Nephron progenitor cell (in vitro differentiated cells): Measurements from ENCODE around the gene ARHGAP26.

Source experiments
- DNase-seq: peaks from one replicate; pipeline ENCODE4 v3.0.0; 2021
- H3K27ac Mint-ChIP-seq: 2 replicates; pipeline ENCODE4 v1.8.0; 2021; ENCODE audit warnings: mild to moderate bottlenecking, moderate library complexity, mixed read lengths
- H3K27me3 Mint-ChIP-seq: 2 replicates; pipeline ENCODE4 v1.8.0; 2021; ENCODE audit warnings: mild to moderate bottlenecking, low read depth, mixed read lengths; ENCODE audit not compliant: poor library complexity
- H3K36me3 Mint-ChIP-seq: 2 replicates; pipeline ENCODE4 v1.8.0; 2021; ENCODE audit warnings: low read depth, mixed read lengths
- H3K4me1 Mint-ChIP-seq: 2 replicates; pipeline ENCODE4 v1.8.0; 2021; ENCODE audit warnings: mixed read lengths
- H3K4me3 Mint-ChIP-seq: 2 replicates; pipeline ENCODE4 v1.8.0; 2021; ENCODE audit warnings: mild to moderate bottlenecking, moderate library complexity, mixed read lengths
- H3K9me3 Mint-ChIP-seq: 2 replicates; pipeline ENCODE4 v1.8.0; 2021; ENCODE audit warnings: mild to moderate bottlenecking, moderate library complexity, mixed read lengths
- TF ChIP-seq, protein P1 (sequence below): fragments of 200-600 bp; sonication (generic); IDR thresholded peaks from 2 replicates; pipeline ENCODE4 v1.5.0; 2021; ENCODE audit warnings: antibody characterized with exemption

The ARHGAP26 gene

DNA sequence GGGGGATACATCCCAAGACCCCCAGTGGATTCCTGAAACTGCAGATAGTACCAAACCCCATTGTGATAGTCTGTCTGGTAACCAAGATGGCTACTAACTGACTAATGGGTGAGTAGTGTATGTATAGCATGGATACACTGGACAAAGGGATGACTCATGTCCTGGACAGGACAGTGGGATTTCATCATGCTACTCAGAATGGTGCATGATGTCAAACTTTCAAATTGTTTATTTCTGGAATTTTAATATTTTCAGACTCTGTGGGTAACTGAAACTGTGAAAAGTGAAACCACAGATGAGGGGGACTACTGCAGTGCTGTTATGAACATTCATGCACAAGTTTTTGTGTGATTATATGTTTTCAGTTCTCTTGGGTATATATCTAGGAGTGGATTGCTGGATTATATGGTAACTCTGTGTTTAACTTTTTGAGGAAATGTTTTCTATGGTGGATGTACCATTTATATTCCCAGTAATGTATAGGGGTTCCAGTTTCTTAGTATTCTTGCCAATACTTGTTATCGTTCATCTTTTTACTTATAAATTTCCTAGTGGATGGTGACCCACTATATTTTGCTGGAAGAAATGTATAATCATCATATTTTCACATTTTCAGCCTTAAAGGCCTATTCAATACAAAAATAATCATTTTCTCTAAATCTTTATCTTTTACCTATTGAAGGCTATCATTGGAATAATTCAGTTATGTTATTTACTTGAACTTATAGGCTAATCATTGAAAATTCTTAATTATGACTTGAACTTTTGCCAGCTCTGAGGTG, 492.4 kb downstream of the ARHGAP26 start:
- H3K4me3 Mint-ChIP-seq = no peak overlapping the region
- H3K27me3 Mint-ChIP-seq = peaks cover 6% of the 10 kb centered on the region
- TF ChIP-seq, protein P1, sequence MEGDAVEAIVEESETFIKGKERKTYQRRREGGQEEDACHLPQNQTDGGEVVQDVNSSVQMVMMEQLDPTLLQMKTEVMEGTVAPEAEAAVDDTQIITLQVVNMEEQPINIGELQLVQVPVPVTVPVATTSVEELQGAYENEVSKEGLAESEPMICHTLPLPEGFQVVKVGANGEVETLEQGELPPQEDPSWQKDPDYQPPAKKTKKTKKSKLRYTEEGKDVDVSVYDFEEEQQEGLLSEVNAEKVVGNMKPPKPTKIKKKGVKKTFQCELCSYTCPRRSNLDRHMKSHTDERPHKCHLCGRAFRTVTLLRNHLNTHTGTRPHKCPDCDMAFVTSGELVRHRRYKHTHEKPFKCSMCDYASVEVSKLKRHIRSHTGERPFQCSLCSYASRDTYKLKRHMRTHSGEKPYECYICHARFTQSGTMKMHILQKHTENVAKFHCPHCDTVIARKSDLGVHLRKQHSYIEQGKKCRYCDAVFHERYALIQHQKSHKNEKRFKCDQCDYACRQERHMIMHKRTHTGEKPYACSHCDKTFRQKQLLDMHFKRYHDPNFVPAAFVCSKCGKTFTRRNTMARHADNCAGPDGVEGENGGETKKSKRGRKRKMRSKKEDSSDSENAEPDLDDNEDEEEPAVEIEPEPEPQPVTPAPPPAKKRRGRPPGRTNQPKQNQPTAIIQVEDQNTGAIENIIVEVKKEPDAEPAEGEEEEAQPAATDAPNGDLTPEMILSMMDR = no peak
- H3K4me1 Mint-ChIP-seq = no peaks in the 10 kb centered on the region
- peaks cover 20% of the 10 kb centered on the region for H3K9me3 Mint-ChIP-seq
- no peak for DNase-seq
- no peak overlapping the region for H3K27ac Mint-ChIP-seq
- no peaks in the 10 kb centered on the region for H3K36me3 Mint-ChIP-seq

DNA sequence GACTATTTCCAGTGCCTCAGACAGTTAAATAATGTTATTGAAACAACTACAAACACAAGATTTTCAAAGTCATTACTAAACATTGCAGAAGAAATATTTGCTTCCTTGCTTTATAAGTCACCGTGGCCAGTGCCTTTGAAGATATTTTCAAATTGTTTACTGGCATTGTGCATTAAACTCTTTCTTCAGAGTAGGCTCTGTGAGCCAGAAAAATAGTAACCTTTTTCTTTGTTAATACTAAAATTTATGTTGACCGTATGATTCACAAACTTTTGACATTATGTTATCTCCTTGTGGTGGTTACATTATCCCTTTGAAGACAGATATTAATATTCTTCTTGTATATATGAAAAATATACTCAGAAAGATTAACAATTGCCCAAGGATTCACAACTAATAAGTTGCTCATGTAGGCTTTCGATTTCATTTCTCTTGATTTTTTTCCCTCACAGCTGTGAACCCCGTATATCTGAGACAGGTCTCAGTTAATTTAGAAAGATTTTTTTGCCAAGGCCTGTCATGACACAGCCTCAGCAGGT, 493.2 kb downstream of the ARHGAP26 start:
- Mint-ChIP-seq H3K9me3 (peaks cover 27% of the 10 kb centered on the region), H3K27me3 (peaks cover 4% of the 10 kb centered on the region), H3K36me3 (peaks cover 2% of the 10 kb centered on the region), H3K4me3 (no peak overlapping the region), H3K27ac (no peak overlapping the region), H3K4me1 (no peaks in the 10 kb centered on the region)
- TF ChIP-seq, protein P1 = no peak
- no peak for DNase-seq

DNA sequence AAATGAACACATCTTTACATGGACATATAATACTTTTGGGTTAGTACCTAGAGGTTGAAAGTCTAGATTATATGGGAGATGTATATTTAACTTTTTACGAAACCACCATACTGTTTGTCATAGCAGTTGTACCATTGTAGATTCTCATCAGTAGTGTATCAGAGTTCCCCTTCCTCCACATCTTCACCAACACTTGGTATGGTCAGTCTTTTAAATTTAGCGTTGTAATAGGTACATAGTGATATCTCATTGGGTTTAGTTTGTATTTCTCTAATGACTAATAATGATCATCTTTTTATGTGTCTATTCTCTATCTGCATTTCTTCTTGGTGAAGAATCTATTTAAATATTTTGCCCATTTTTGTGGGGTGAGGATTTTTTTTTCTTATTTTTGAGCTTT, 495.8 kb downstream of the ARHGAP26 start:
- peaks cover 16% of the 10 kb centered on the region for H3K36me3 Mint-ChIP-seq

DNA sequence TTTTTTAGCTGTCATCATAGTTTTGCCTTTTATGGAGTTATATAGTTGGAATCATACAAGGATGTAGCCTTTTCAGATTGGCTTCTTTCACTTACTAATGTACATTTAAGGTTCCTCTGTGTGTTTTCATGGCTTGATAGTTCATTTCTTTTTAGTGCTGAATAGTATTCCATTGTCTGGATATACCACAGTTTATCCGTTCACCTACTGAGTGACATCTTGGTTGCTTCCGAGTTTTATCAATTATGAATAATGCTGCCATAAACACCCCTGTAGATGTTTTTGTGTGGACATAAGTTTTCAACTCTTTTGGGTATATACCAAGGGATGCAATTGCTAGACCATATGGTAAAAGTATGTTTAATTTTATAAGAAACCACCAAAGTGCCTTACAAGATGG, 497.0 kb downstream of the ARHGAP26 start:
- Mint-ChIP-seq H3K9me3 (peaks cover 50% of the 10 kb centered on the region), H3K27me3 (peaks cover 2% of the 10 kb centered on the region), H3K4me3 (no peak overlapping the region), H3K4me1 (no peaks in the 10 kb centered on the region), H3K36me3 (peaks cover 16% of the 10 kb centered on the region), H3K27ac (no peak overlapping the region)
- TF ChIP-seq, protein P1 = no peak
- DNase-seq = no peak

More for the DNA sequence above, 495.8 kb downstream of the ARHGAP26 start:
- peaks cover 2% of the 10 kb centered on the region for H3K27me3 Mint-ChIP-seq
- peaks cover 50% of the 10 kb centered on the region for H3K9me3 Mint-ChIP-seq
- H3K27ac Mint-ChIP-seq = no peak overlapping the region
- H3K4me1 Mint-ChIP-seq = no peaks in the 10 kb centered on the region
- no peak for DNase-seq
- TF ChIP-seq, protein P1 = no peak
- no peak overlapping the region for H3K4me3 Mint-ChIP-seq

DNA sequence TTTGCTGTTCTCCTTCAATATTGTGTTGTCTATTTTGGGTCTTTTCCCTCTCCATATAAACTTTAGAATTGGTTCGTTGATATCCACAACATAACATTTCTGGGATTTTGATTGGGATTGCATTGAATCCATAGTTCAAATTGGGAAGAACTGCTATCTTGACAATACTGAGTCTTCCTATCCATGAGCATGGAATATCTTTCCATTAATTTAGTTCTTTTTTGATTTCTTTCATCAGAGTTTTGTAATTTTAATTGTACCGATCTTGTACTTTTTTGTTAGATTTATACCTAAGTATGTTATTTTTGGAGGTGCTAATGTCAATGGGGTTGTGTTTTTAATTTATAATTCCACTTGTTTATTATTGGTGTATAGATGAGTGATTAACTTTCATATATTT, 498.2 kb downstream of the ARHGAP26 start:
- H3K4me3 Mint-ChIP-seq = no peak overlapping the region
- peaks cover 50% of the 10 kb centered on the region for H3K9me3 Mint-ChIP-seq
- H3K4me1 Mint-ChIP-seq = no peaks in the 10 kb centered on the region
- peaks cover 16% of the 10 kb centered on the region for H3K36me3 Mint-ChIP-seq
- DNase-seq = no peak
- TF ChIP-seq, protein P1 = no peak
- H3K27me3 Mint-ChIP-seq = peaks cover 2% of the 10 kb centered on the region
- H3K27ac Mint-ChIP-seq = no peak overlapping the region

DNA sequence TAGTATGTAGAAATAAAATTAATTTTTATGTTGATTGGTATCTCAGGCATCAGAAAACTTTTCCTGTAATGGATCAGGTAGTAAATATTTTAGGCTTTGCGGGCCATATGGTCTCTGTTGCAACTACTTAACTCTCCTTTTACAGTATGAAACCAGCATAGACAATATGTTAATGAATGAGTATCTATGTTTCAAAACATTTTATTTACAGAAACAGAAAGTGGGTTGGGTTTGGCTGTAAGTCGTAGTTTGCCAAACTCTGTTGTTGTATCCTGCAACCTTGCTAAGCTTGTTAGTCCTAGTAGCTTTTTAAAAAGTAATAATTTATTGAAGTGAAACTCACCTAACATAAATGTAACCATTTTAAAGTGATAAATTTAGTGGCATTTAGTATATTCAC, 501.3 kb downstream of the ARHGAP26 start:
- Mint-ChIP-seq H3K27me3 (peaks cover 2% of the 10 kb centered on the region), H3K36me3 (peaks cover 16% of the 10 kb centered on the region), H3K4me1 (no peaks in the 10 kb centered on the region), H3K4me3 (no peak overlapping the region), H3K9me3 (peaks cover 42% of the 10 kb centered on the region), H3K27ac (no peak overlapping the region)
- no peak for DNase-seq
- TF ChIP-seq, protein P1 = no peak
